Femur (tissue), 1 donor: ENCODE results near the gene BABAM2.

Experiments
- DNase-seq: peaks from one replicate; pipeline ENCODE4 v3.0.0-alpha.2; 2017

Gene BABAM2

GRCh38 chr2:28172114-28172898, 281.8 kb downstream of the BABAM2 start:
- DNase-seq: no peak

DNA sequence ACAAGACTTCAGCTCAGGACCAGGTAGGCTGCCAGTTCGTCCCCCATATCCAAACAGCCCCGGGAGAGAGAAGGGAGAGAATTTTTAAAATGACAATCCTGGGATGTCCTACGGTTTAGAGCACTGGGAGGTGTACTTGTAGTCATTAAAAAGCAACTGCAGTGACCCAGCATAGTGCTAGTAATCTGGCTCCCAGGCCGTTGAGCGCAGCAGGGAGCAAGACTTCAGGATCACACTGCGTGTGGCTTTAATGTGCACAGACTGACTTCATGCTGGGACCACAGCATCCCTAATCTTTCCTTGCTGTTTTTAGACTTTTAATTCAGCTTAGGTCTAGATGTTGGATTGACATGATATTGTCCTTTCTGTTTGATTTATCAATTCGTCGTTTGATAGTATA, 282.8 kb downstream of the BABAM2 start:
- DNase-seq: no peak

DNA sequence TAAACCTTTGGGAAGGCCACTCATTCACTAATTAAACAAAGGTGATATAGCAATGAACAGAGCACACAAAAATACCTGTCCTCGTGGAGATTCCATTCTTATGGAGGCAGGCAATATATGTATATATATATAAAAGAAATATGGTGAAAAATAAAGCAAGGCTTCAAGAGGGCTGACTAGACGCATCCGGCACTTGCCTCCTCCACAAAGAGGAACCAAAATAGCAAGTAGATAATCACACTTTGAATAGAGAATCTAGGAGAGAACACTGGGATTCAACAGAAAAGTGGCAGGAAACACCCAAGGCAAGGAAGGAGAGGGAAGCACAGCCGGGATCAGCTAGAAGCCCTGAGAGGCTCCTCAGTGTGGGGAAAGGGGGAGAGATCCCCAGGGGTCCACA, 283.7 kb downstream of the BABAM2 start:
- DNase-seq: no peak

GRCh38 chr2:28175028-28175427, 284.5 kb downstream of the BABAM2 start:
- DNase-seq: no peak

GRCh38 chr2:28178946-28179345, 288.4 kb downstream of the BABAM2 start:
- no peak for DNase-seq

GRCh38 chr2:28181801-28182200, 291.3 kb downstream of the BABAM2 start:
- DNase-seq: no peak

DNA sequence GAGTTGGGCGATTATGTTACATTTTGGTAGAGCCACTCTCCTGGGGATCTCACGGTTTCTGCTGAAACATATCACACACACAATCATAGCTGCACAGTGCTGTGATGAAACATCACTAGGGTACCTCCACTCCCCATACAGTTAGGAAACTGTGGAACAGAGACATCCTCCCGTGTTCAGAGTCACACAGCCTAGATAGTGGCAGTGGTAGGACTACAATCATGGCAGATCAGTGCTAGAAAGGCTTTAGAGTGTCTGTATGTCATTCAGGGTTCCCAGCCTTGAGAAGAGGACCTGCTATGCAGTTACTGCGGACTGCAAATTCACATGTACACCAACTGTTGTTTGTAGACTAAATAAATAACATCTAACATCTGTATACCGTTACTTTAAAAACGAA, 291.8 kb downstream of the BABAM2 start:
- DNase-seq: no peak

- no peak for DNase-seq
These were observed 294.6 kb downstream of the BABAM2 start for GRCh38 chr2:28185153-28185552.

- DNase-seq: no peak
These were observed 295.4 kb downstream of the BABAM2 start for GRCh38 chr2:28185891-28186290.

DNA sequence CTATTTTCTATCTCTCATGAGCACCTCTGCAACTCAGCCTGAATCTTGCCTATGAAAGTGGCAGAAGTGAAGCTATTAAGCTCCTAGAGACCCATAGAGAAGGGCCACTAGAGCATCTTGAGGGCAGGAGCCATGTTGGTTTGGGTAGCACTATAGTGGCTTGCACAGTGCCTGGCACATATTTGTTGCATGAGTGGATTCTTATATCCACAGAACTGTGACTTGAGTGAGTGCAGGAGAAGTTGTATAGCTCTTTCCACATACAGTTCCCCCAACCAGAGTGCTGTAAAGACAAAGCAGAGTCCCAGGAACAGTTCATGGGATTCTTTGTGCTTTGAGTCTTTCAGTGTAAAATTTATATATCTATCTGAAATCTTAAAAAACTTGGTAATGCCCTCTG, 296.7 kb downstream of the BABAM2 start:
- no peak for DNase-seq

DNA sequence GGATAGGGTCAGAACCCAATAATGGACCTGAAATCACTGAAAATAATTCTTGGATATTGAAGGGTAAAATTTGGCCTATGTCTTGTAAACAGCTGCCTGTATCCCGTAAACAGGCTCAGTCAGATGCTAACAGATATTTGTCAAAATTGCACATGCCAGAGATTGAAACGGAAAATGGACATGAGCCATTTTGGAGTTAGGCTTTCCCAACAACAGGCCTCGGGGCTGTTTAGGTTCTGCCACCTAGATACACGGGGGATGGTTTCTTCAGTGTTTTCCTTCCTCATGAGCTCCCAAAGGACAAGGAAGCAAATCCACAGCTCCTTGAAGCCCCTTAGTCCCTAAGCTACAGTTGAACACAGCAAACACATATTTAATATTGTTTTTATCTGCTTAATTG, 297.9 kb downstream of the BABAM2 start:
- DNase-seq: no peak

GRCh38 chr2:28193630-28194403, 303.3 kb downstream of the BABAM2 start:
- no peak for DNase-seq

- no peak for DNase-seq
These were observed 309.6 kb downstream of the BABAM2 start for GRCh38 chr2:28199995-28200679.

- no peak for DNase-seq
These were observed 311.2 kb downstream of the BABAM2 start for GRCh38 chr2:28201671-28202180.

DNA sequence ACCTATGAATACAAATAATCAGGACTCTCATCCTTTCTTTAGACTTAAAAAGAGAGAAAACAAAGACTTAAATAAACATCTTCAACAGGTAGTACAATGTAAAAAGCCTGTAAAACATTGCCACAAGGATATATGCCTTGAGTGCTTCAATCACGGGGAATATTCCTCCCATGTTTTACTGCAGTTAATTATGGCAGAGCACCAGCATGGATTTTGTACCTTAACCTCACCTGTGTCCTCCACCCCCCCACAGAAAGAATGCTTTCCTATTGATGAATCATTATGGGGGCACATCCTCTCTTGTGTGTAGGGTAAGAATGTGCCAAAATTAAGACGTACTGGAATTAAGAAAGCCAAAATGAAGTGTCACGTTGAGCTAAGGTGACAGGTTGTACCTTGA, 312.2 kb downstream of the BABAM2 start:
- DNase-seq: no peak

DNA sequence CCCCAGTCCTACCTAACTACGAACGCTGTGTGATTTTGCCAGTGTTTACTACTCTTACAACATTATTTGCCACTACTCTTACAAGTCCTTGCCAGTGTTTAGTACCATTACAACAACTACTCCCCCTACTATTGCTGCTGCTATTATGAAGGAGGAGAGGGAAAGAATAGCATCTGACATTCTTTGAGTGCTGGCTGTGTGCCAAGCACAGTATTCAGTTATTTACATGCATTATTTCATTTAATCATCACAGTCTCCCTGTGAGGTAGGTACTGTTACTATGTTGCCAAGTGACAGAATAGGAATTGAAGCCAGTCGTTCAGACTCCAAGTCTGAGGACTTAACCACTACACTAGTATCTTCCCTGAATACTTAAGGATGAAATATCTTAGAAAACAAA, 316.2 kb downstream of the BABAM2 start:
- DNase-seq: no peak

DNA sequence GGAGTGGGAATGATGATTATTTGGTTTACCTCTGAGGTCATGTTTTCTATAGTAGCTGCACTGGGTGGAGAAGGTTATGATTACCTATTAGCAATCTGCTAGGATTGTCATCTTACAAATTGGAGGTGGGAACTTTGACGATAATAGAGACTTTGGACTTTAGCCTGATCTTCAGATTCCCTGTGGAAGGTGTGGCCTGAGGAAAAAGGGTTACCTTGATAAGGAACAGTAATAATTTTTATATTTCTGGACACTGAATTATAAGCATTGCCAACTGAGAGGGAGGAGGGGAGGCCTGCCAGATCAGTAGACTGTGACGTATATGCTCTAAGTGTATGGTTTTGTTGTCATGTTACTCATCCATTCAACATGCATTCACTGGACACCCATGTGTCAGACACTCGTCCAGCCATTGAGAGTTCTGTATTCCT, 318.7 kb downstream of the BABAM2 start:
- DNase-seq: no peak

DNA sequence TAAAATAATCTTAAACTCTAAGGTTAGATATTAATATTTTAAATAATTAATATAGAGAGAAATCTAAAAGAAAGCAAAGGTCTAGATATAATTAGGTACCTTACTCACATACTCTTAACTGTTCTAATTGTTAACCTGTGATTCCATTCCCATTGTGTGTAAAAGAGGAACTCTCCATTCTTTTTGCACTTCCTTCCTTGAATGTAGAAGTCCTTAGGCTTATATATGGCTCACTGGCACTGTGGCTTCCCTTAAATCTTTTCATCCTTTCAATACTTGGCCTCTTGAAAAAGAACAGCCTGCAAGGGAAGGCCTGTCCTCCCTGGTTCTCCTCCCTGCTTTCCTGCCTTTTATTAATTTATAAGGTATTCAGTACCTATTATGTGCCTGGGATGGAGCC, 319.3 kb downstream of the BABAM2 start:
- no peak for DNase-seq

GRCh38 chr2:28210535-28210934, 320.0 kb downstream of the BABAM2 start:
- DNase-seq: no peak

DNA sequence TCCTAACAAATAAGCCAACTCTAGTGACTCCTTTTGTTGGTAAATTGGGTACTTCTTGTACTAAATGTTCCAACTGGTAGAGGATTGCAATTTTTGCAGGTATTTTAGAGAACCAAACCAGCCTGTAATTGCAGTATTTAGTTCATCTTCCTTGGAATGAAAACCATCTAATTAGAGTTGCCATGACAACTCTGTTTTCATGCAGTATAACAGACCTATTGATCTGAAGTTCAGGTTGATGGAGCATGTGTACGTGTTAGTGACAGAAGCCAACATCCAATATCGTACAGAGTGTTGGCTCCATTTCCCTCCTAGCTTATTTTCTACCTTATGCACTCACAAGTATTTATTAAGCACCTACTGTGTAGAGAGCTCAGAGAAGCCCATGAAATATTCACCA, 325.8 kb downstream of the BABAM2 start:
- no peak for DNase-seq

DNA sequence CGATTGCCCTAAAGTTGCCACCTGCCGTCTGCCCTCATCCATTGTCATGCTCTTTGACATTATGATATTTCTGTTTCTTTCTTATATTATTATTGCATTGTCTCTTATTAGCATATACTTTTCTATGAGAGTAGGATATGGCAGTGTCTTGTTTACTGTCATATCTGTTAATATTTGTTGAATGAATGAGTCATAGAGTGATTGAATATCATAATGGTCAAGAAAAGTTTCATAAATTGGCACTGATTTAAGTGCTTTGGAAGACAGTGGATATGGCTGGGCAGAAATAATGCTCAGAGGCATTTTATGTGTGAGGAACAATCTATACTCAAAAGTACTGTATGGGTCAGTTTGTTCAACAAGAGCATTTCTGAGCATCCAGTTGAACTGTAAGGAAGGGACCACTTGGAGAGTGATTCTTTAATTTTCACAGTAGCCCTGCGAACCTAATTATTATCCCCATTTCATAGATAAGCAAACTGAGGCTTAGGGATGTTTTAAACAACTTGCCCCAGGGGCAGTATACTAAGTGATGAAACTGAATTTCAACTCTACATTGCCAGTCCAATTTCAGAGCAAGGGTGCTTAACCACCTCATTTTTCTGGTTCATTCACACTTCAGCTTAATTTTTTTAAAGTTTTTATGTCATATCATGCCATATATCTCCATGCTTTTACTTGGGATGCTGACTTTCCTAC, 326.7 kb downstream of the BABAM2 start:
- no peak for DNase-seq

DNA sequence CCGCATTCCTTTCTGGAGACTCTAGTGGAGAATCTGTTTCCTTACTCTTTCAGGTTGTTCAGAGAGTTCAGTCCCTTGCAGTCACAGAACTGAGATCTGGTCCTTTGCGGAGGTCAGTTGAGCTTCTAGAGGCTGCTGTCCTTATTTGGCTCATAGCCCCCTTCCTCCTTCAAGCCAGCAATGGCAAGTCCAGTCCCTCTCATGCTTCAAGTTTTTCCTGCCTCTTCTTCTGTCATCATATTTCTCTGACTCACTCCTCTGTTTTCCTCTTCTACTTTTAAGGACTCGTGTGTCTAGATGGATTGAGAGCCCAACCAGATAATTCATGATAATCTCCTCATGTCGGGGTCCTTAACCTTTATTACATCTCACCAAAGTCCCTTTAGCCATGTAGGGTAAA, 328.6 kb downstream of the BABAM2 start:
- DNase-seq: no peak
